ENCODE data around the gene INCA1. TPM values are rescaled to one million over a fixed set of nuclear protein-coding genes. Genes with fewer than 3 reads are reported as not detected.

INCA1 gene
- total and polyA plus RNA-seq, 2 of the 13 experiments (the other 11 are each of a cell fraction or from before 2014, with no cell fraction given) = 0.93 to 2.6 TPM

DNA sequence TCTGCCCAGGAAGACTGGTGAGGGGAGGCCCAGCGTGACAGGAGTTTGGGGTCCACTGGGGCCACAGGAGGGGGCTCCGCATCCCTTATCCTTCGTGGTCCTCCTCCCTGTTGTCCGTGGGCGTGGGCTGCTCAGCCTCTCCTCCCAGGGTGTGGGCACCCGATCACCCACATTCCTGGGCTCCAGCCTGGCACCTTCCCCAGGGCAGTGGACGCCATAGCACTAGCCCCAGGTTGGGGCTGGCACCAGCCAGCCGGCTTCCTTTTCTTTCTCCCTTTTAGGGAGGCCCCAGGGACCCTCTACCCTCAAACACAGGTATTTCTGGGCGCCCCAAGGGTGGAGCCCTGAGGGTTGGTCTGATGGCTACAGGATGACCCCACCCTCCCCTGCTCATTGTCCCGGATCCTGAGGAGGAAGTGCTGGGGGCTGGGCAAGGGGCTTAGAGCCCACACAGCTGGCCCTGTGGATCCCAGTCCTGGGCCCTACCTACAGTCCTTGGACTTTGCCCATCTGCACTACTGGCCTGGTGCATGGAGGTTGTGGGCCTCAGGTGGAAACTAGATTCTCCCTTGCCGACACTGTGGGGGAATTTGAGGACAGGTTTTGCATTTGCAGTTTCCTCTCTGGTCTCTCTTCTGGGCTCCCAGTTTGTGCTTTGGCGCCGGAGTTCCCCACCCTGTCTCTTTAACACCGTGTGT is 1.6 kb upstream of the INCA1 start (continued):
- 0 out of 2 replicates have a peak, but pooled peaks have one; percentile 28 for TF ChIP-seq ZNF557 (CRISPR knock-in tag; IDR thresholded peaks at IDR 0.05)
- peak; percentile 58 for TF ChIP-seq TAF1 (CRISPR knock-in tag; IDR thresholded peaks at IDR 0.05)
- peak; percentile 50 for TF ChIP-seq ZNF781 (CRISPR knock-in tag; IDR thresholded peaks at IDR 0.05; ENCODE audit: borderline replicate concordance, not compliant biosample characterization)
- TF ChIP-seq TRAFD1 (CRISPR knock-in tag; IDR thresholded peaks at IDR 0.05; ENCODE audit: borderline replicate concordance) = 0 out of 2 replicates have a peak, but pooled peaks have one; percentile 67
- TF ChIP-seq, protein P1, sequence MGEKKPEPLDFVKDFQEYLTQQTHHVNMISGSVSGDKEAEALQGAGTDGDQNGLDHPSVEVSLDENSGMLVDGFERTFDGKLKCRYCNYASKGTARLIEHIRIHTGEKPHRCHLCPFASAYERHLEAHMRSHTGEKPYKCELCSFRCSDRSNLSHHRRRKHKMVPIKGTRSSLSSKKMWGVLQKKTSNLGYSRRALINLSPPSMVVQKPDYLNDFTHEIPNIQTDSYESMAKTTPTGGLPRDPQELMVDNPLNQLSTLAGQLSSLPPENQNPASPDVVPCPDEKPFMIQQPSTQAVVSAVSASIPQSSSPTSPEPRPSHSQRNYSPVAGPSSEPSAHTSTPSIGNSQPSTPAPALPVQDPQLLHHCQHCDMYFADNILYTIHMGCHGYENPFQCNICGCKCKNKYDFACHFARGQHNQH (CRISPR knock-in tag; IDR thresholded peaks at IDR 0.05) = peak; percentile 55; the same call in 1 of the 2 replicates
- TF ChIP-seq HMG20A (CRISPR knock-in tag; IDR thresholded peaks at IDR 0.05; ENCODE audit: borderline replicate concordance) = peak; percentile 45; the same call in 1 of the 2 replicates
- no peak for TF ChIP-seq ATF1 (CRISPR knock-in tag; IDR thresholded peaks at IDR 0.05)
- no peak for TF ChIP-seq ZNF749 (CRISPR knock-in tag; IDR thresholded peaks at IDR 0.05; ENCODE audit: borderline replicate concordance)
- TF ChIP-seq ZNF891 (CRISPR knock-in tag; IDR thresholded peaks at IDR 0.05) = peak; percentile 41; the same call in 1 of the 2 replicates
- no peak; the same call in 1 of the 2 replicates for TF ChIP-seq ZNF460 (CRISPR knock-in tag; IDR thresholded peaks at IDR 0.05; ENCODE audit: borderline replicate concordance)
- peak; percentile 63; the same call in 1 of the 2 replicates for TF ChIP-seq YEATS4 (CRISPR knock-in tag; IDR thresholded peaks at IDR 0.05; ENCODE audit: borderline replicate concordance)
- peak; percentile 92 for TF ChIP-seq ZNF605 (CRISPR knock-in tag; IDR thresholded peaks at IDR 0.05)
- no peak for TF ChIP-seq ZBTB21 (CRISPR knock-in tag; IDR thresholded peaks at IDR 0.05)
- peak; percentile 82 for TF ChIP-seq ZNF331 (CRISPR knock-in tag; IDR thresholded peaks at IDR 0.05)
- peak; percentile 78; the same call in 1 of the 2 replicates for TF ChIP-seq BORCS8-MEF2B (CRISPR knock-in tag; IDR thresholded peaks at IDR 0.05)
- TF ChIP-seq KDM6A (CRISPR knock-in tag; IDR thresholded peaks at IDR 0.05; ENCODE audit: low read depth) = peak; percentile 90
- TF ChIP-seq KMT2B (CRISPR knock-in tag; IDR thresholded peaks at IDR 0.05) = peak; percentile 23; the same call in 1 of the 2 replicates
- peak; percentile 38; the same call in 1 of the 2 replicates for TF ChIP-seq ZNF670 (CRISPR knock-in tag; IDR thresholded peaks at IDR 0.05; ENCODE audit: borderline replicate concordance)
- TF ChIP-seq JUND (CRISPR knock-in tag; IDR thresholded peaks at IDR 0.05) = 0 out of 2 replicates have a peak, but pooled peaks have one; percentile 13
- peak; percentile 62; the same call in 1 of the 2 replicates for TF ChIP-seq SOX5 (CRISPR knock-in tag; IDR thresholded peaks at IDR 0.05; ENCODE audit: borderline replicate concordance)
- TF ChIP-seq CC2D1A (CRISPR knock-in tag; IDR thresholded peaks at IDR 0.05) = 0 out of 2 replicates have a peak, but pooled peaks have one; percentile 25
- TF ChIP-seq ZNF777 (CRISPR knock-in tag; IDR thresholded peaks at IDR 0.05) = 0 out of 2 replicates have a peak, but pooled peaks have one; percentile 31
- peak; percentile 48; the same call in 1 of the 2 replicates for TF ChIP-seq FOXK1 (CRISPR knock-in tag; IDR thresholded peaks at IDR 0.05; ENCODE audit: borderline replicate concordance, low read depth)
- TF ChIP-seq PHF8 (CRISPR knock-in tag; IDR thresholded peaks at IDR 0.05) = peak; percentile 35; the same call in 1 of the 2 replicates
- TF ChIP-seq SP5 (CRISPR knock-in tag; IDR thresholded peaks at IDR 0.05; ENCODE audit: borderline replicate concordance, low read depth) = peak; percentile 50; the same call in 1 of the 2 replicates
- 0 out of 2 replicates have a peak, but pooled peaks have one; percentile 54 for TF ChIP-seq ZFP36L1 (CRISPR knock-in tag; IDR thresholded peaks at IDR 0.05)
- TF ChIP-seq, protein P2, sequence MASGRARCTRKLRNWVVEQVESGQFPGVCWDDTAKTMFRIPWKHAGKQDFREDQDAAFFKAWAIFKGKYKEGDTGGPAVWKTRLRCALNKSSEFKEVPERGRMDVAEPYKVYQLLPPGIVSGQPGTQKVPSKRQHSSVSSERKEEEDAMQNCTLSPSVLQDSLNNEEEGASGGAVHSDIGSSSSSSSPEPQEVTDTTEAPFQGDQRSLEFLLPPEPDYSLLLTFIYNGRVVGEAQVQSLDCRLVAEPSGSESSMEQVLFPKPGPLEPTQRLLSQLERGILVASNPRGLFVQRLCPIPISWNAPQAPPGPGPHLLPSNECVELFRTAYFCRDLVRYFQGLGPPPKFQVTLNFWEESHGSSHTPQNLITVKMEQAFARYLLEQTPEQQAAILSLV (CRISPR knock-in tag; IDR thresholded peaks at IDR 0.05; ENCODE audit: borderline replicate concordance) = peak; percentile 45; the same call in 1 of the 2 replicates
- peak; percentile 48; the same call in 1 of the 2 replicates for TF ChIP-seq TBX2 (CRISPR knock-in tag; IDR thresholded peaks at IDR 0.05; ENCODE audit: borderline replicate concordance)

Measured in HepG2 (cell line).